B cell (primary cell): ENCODE data around the gene HOXD3. TPM values are rescaled to one million over a fixed set of nuclear protein-coding genes. Genes with fewer than 3 reads are reported as not detected.
A peak's percentile ranks its signal among the peaks of the same experiment; 100 is the strongest.

Experiments used
- ATAC-seq: fragments of 200-7000 bp; cut with Tn5 transposase; one replicate; pipeline ENCODE4 v1.10.0; 2021; ENCODE audit warnings: low read depth, mild to moderate bottlenecking, moderate number of reproducible peaks, moderate library complexity
- CTCF ChIA-PET: fragments of 350-600 bp; sonication (Branson Sonifier 250); formaldehyde crosslinking; loops from one replicate; lab custom pipeline; 2021; ENCODE audit warnings: antibody characterized with exemption, inconsistent platforms; lab: Charles Lee
- POLR2A ChIA-PET: fragments of 350-600 bp; sonication (Branson Sonifier 250); formaldehyde crosslinking; loops from one replicate; lab custom pipeline; 2021; ENCODE audit warnings: antibody characterized with exemption; lab: Charles Lee
- DNase-seq: peaks from one replicate; pipeline ENCODE4 v3.0.0; 2013
- H2AFZ ChIP-seq: 2 replicates; pipeline ENCODE4 v1.6.1; 2012; ENCODE audit warnings: mild to moderate bottlenecking, low read depth, low read length; ENCODE audit not compliant: insufficient read depth, poor library complexity, severe bottlenecking
- H3K27ac ChIP-seq, 2 donors: 1 replicate in 1 of 2; 2 replicates in 1 of 2; pipeline ENCODE4 v1.5.1; 2012 to 2013; ENCODE audit warnings: low read length in 2 of 2, mild to moderate bottlenecking in 2 of 2, moderate library complexity in 1 of 2
- H3K27me3 ChIP-seq, 4 experiments: fragments of 200-600 bp in 1 of 4; sonication (generic) in 1 of 4; replicated peaks in 1 of 4; 1 replicate in 2 of 4; 2 replicates in 2 of 4; pipeline versions ENCODE4 v1.6.1 to v1.7.0; 2013 to 2016; ENCODE audit warnings: low read length in 3 of 4, mild to moderate bottlenecking in 2 of 4, mixed read lengths in 1 of 4, moderate library complexity in 1 of 4; ENCODE audit not compliant: insufficient read depth in 4 of 4, control insufficient read depth in 3 of 4; ENCODE audit errors: control extremely low read depth in 1 of 4
- H3K36me3 ChIP-seq, 2 experiments: replicated peaks in 1 of 2; 1 replicate in 1 of 2; 2 replicates in 1 of 2; pipeline versions ENCODE4 v1.6.1 to v1.7.1; 2013; ENCODE audit warnings: low read length in 1 of 2; ENCODE audit not compliant: insufficient read depth in 2 of 2, control insufficient read depth in 1 of 2; ENCODE audit errors: control extremely low read depth in 1 of 2, extremely low read depth in 1 of 2
- H3K4me1 ChIP-seq, 2 donors: fragments of 200-600 bp in 1 of 2; sonication (generic) in 1 of 2; 1 replicate in 1 of 2; 2 replicates in 1 of 2; pipeline versions ENCODE4 v1.5.1 to v1.6.1; 2013 to 2017; ENCODE audit warnings: low read length in 2 of 2; ENCODE audit not compliant: control insufficient read depth in 2 of 2, insufficient read depth in 2 of 2
- H3K4me2 ChIP-seq: replicated peaks from 2 replicates; pipeline ENCODE3; 2012; ENCODE audit warnings: mild to moderate bottlenecking, low read depth, low read length; ENCODE audit not compliant: poor library complexity, severe bottlenecking
- H3K4me3 ChIP-seq, 5 experiments: fragments of 200-600 bp in 1 of 5; sonication (generic) in 1 of 5; 1 replicate in 3 of 5; 2 replicates in 2 of 5; pipeline versions ENCODE4 v1.5.1 to v1.7.0; 2011 to 2016; ENCODE audit warnings: low read length in 4 of 5, mild to moderate bottlenecking in 4 of 5, low read depth in 2 of 5, control low read depth in 1 of 5, moderate library complexity in 1 of 5; ENCODE audit not compliant: insufficient read depth in 1 of 5; ENCODE audit errors: control extremely low read depth in 1 of 5, extremely low read depth in 1 of 5
- H3K79me2 ChIP-seq: fragments of 200-600 bp; sonication (generic); one replicate; pipeline ENCODE4 v1.6.0; 2016; ENCODE audit warnings: low read length; ENCODE audit not compliant: control insufficient read depth, insufficient read depth
- H3K9ac ChIP-seq: fragments of 200-600 bp; sonication (generic); 2 replicates; pipeline ENCODE4 v1.6.1; 2017; ENCODE audit warnings: mild to moderate bottlenecking, low read length, moderate library complexity
- H3K9me3 ChIP-seq, 3 donors: one replicate each; pipeline versions ENCODE4 v1.6.1 to v1.7.1; 2013; ENCODE audit warnings: low read length in 2 of 3; ENCODE audit not compliant: control insufficient read depth in 2 of 3, insufficient read depth in 1 of 3; ENCODE audit errors: control extremely low read depth in 1 of 3
- H4K20me1 ChIP-seq: 2 replicates; pipeline ENCODE4 v1.6.0; 2012; ENCODE audit warnings: mild to moderate bottlenecking, low read length; ENCODE audit not compliant: insufficient read depth, control insufficient read depth, poor library complexity, severe bottlenecking
- H3K27ac Mint-ChIP-seq: one replicate; pipeline ENCODE4 v1.8.0; 2021; ENCODE audit warnings: mixed read lengths
- H3K27me3 Mint-ChIP-seq: one replicate; pipeline ENCODE4 v1.8.0; 2021; ENCODE audit warnings: mixed read lengths
- H3K4me1 Mint-ChIP-seq: one replicate; pipeline ENCODE4 v1.8.0; 2021; ENCODE audit warnings: mixed read lengths
- H3K4me3 Mint-ChIP-seq: one replicate; pipeline ENCODE4 v1.8.0; 2021; ENCODE audit warnings: mixed read lengths
- H3K9me3 Mint-ChIP-seq: one replicate; pipeline ENCODE4 v1.8.0; 2022; ENCODE audit warnings: mixed read lengths; ENCODE audit not compliant: insufficient read depth
- CTCF ChIP-seq: fragments of 200-600 bp; IDR thresholded peaks from one replicate; pipeline ENCODE4 v1.8.0; 2022; ENCODE audit warnings: antibody characterized with exemption, mild to moderate bottlenecking
- EZH2 ChIP-seq: IDR thresholded peaks from 2 replicates; pipeline ENCODE4 v1.6.1; 2012; ENCODE audit warnings: borderline replicate concordance, low read depth, mild to moderate bottlenecking, moderate library complexity, low read length; ENCODE audit not compliant: insufficient read depth, poor library complexity, severe bottlenecking
- WGBS: methylation state at CpG from one replicate; pipeline ENCODE4 v1.1.5; 2013; ENCODE audit warnings: missing lambda C conversion rate; ENCODE audit not compliant: insufficient coverage; 5-methylcytosine and 5-hydroxymethylcytosine counted together
- intact Hi-C: fragments of 100-400 bp; cut with micrococcal nuclease; formaldehyde crosslinking; loops from one replicate; pipeline ENCODE4 v1.10.0; 2022
- polyA plus RNA-seq: library from polyadenylated mRNA; depleted of rRNA; stranded (reverse); fragments of >200 nt; gene quantifications from 2 replicates; pipeline ENCODE4 v1.2.3, GENCODE V29; 2012
- total RNA-seq, 2 donors: library from RNA; stranded (reverse); fragments of 120-200 nt in 1 of 2; gene quantifications; 1 replicate in 1 of 2; 2 replicates in 1 of 2; pipeline versions ENCODE4 v1.2.3 to v1.2.4, GENCODE V29; 2013 to 2022

HOXD3 gene
- total and polyA plus RNA-seq, 2 donors (not counting 1 experiment from before 2014, with no cell fraction given), result not detected

DNA sequence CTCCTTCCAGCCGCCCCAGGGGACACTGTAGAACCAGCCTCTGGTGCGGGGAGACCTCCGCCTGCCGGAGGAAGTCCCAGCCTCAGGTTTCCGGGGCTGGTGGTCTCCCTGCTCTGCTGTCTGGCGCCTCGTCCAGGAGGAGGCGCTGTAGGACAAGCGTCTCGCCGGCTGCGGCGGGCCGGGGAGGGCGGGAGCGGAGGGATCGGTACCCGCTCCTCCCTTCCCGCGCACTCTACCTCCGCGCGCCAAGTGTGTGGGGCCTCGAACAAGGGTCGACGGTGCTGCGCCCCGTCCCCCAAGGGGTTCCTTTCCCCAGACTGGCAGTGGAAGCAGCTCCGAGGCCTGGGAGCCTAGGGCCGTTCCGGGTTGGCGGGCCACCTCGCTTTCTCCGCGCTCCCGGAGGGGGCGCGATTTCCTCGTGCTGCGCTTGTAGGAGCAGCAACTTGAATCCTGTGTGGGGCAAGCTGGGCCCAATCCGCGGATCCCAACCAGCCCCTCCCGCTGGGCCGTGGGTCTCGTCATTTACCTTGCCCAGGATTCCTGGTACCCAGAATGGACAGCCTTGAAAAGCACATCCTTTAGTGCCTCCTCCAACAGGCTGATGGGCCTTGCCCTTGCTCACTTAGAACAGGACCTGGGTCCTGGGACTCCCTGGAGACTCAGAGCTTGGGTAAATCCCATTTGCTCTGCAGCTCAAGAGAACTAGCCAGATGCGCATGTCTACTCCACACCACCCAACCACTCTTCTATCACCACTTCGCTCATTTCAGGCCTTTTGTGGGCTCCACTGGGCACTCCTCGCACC is 16.4 kb upstream of the HOXD3 start:
- H3K27ac ChIP-seq, result no peak overlapping the region
- Mint-ChIP-seq H3K27me3 (peaks cover 76% of the 10 kb centered on the region), H3K4me3 (peak overlapping the region; percentile 42), H3K4me1 (peaks cover 23% of the 10 kb centered on the region), H3K9me3 (no peaks in the 10 kb centered on the region), H3K27ac (no peak overlapping the region)
- H2AFZ ChIP-seq, result peak overlapping the region; percentile 9
- H3K79me2 ChIP-seq, result no peaks in the 10 kb centered on the region
- peaks cover 0 to 90% (median 68%) of the 10 kb centered on the region in 4 experiments for H3K27me3 ChIP-seq
- ChIA-PET POLR2A (no interaction called here), CTCF (interaction anchor here (0.6 to 3.8 kb wide), 12 partner anchors 9 to 673 kb away, joined by 3 to 26 read pairs (median 4); no protein-coding TSS in a partner anchor)
- peak overlapping the region; percentile 25 for H3K9ac ChIP-seq
- H3K9me3 ChIP-seq, result peaks cover 0 to 33% (median 6%) of the 10 kb centered on the region in 3 donors
- DNase-seq, result peak; percentile 74
- peak overlapping the region in 2 of 5 experiments; percentile 29 to 32 for H3K4me3 ChIP-seq
- peak overlapping the region; percentile 58 for H3K4me2 ChIP-seq
- H3K4me1 ChIP-seq, result peaks cover 19 to 38% of the 10 kb centered on the region in 2 donors
- H3K36me3 ChIP-seq, result no peaks in the 10 kb centered on the region
- intact Hi-C loops, result loop anchor here (5.0 kb wide), 1 partner anchor 412 kb away; no protein-coding TSS in a partner anchor
- peak; percentile 73 for ATAC-seq
- 7% methylated on average over 48 of the region's 48 CpGs for WGBS
- no peaks in the 10 kb centered on the region for H4K20me1 ChIP-seq
- no peak for TF ChIP-seq EZH2
- TF ChIP-seq CTCF, result peak; percentile 61

DNA sequence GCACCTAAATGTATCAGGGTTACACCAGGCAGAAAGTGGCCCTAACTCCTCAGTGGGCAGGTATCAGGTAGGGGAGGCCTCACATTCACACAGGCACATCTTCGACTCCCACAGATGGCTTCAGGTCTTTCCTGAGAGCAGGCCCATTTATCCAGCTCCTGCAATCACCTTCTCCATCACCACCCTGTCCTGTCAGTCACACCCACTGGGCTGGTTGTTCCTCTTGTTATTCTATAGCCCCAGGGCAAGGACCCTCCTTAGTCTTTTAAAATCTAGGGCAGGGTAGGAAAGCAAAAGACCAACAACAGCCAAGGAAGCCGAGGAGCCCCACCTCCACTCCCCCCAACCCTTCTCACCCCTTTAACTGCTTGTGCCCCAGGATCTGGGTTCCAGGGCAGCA is 14.8 kb upstream of the HOXD3 start:
- Mint-ChIP-seq H3K4me1 (peaks cover 16% of the 10 kb centered on the region), H3K27me3 (peaks cover 76% of the 10 kb centered on the region), H3K9me3 (no peaks in the 10 kb centered on the region), H3K27ac (no peak overlapping the region), H3K4me3 (no peak overlapping the region)
- peaks cover 0 to 91% (median 68%) of the 10 kb centered on the region in 4 experiments for H3K27me3 ChIP-seq
- POLR2A ChIA-PET, result no interaction called here
- WGBS, result no CpG with 5 or more reads among the region's 2 CpGs
- H3K79me2 ChIP-seq, result no peaks in the 10 kb centered on the region
- peaks cover 0 to 30% (median 6%) of the 10 kb centered on the region in 3 donors for H3K9me3 ChIP-seq
- H2AFZ ChIP-seq, result no peak overlapping the region
- H3K4me1 ChIP-seq, result peaks cover 12 to 22% of the 10 kb centered on the region in 2 donors
- H3K36me3 ChIP-seq, result no peaks in the 10 kb centered on the region
- H3K4me3 ChIP-seq, result no peak overlapping the region
- no peak overlapping the region for H3K27ac ChIP-seq
- ATAC-seq (no peak), DNase-seq (no peak)
- no peak overlapping the region for H3K4me2 ChIP-seq
- H4K20me1 ChIP-seq, result no peaks in the 10 kb centered on the region
- no peak overlapping the region for H3K9ac ChIP-seq
- no peak for TF ChIP-seq CTCF
- TF ChIP-seq EZH2, result no peak
- intact Hi-C loops, result loop anchor here (5.0 kb wide), 1 partner anchor 410 kb away; no protein-coding TSS in a partner anchor
- CTCF ChIA-PET, result interaction anchor here (0.9 to 2.2 kb wide), 2 partner anchors 15 to 495 kb away, joined by 3 to 9 read pairs; no protein-coding TSS in a partner anchor
